GM18520 (cell line): Measurements from ENCODE around the gene P3H2.

Experiments used
- ATAC-seq: cut with Tn5 transposase; IDR thresholded peaks from one replicate; pipeline ENCODE4 v1.9.1; 2021; ENCODE audit not compliant: unreplicated experiment

Gene P3H2

DNA sequence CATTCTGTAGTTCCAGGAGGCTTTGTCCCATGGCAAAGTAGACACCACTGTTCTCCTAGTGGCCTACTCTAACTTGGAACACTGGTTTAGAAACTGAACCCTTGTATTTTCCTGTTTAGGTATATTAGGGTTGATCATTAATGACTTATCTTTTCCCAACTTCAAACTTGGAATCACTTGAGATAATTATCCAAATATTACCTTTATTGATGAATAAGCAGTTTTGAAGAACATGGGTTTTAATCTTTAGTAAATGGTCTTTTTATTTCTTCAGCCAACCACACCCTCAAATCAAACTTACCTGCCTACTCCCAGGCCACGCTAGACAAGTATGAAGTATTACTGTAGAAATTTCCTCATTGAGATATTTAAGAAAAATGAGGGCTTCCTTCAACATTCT, 6.5 kb upstream of the P3H2 start:
- no peak for ATAC-seq

DNA sequence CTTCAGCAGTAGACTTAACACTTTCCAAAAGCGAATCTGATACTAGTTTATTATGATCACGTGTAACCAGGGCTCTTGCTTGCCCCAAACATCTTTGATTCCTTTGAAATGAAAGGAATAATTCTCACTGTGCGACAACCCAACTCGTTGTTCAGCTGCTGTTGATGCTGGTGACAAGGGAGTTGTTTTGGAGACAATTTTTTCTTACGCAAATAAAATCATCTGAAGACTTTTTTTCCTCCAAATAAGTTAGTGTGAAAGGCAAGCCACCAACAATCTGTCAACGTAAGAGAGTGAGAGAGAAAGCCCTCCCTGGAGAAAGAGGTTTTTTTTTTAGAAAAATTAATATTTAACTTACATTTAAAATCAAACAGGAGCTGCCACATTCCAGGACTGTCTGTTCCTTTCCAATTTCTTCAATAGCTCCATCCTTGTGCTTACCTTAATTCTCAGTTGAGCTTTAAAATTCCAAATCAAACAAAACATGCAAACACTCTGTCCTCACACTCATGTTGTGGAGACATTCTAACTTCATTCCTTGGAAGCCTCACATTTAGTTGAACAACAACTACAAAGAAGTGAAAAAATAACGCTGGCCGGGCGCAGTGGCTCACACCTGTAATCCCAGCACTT, 4.9 kb upstream of the P3H2 start:
- ATAC-seq: no peak

DNA sequence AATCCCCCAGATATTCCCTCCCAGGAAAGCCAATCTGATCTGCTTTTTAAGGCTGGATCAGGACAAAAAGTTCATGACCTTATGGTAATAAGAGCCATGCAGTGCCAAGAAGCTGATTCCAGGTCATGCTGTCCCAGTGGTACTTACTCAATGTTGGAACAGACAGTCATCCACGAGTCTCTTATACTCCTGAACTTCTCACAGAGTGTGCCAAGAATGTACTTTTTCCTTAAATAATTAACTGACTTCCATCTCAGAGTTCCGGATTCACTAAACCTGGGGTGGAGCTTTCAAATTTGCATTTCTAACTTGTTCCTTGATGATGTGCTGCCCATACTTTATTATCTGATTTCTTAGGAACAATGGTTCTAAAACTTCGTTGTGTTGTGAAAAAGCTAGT, 3.4 kb upstream of the P3H2 start:
- ATAC-seq: no peak

DNA sequence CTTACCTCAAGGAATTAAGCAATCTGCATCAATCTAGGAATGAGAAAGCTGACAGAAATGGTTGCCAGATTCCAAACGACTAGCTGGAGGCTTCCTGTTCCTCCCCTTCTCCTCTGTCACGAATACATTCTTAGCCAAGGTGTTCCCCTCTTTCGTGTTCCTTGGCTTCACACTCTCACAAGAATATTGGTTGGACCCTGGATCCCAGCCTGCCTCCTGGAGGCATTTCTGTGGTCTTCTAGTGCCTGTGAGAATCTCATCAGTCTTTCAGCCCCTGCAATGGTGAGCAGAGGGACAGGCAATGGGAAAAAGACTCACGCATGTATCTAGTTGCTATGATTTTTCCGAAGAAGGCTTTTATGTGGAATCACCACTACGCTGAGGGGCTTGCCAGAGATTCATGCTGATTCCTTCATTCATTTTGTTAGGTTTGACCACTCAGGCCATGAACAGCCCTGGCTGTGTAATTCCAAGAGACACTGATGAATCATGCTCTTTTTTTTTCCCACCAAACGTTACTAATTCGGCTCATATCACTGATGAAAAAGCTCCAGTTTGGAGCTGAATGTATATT, 1.6 kb upstream of the P3H2 start:
- no peak for ATAC-seq

DNA sequence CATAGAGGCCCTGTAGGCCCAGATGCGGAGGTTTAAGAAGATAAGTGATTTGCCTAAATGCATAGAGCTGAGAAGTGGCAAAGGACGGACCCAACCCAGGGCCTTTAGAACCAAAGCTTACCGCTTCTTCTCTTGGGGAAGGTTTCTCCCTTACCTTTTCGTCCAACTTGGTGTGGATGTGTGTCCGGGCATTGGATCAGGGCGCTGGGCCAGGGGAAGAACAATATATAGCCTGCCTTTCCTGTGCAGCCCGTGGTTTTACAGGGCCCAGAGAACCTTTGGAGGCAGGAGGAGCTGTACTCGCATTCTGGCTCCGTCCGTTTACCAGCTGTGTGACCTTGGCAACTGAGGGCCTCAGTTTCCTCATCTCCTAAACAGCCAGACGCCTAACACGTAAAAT, 686 bp upstream of the P3H2 start:
- ATAC-seq: no peak

DNA sequence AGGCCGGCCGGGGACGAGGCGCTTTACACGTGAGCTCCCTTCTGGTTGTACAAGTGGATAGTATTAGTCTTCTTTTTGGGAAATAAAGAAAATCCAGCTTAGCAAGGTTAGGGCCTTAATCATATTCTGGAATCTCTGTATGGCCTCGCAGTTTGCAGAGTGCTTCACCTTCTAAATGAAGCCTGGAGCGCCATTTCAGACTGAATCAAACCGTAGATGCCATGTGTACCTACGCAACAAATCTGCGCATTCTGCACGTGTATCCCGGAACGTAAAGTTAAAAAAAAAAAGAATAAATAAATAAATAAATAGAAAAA, 322 bp upstream of the P3H2 start:
- no peak for ATAC-seq

DNA sequence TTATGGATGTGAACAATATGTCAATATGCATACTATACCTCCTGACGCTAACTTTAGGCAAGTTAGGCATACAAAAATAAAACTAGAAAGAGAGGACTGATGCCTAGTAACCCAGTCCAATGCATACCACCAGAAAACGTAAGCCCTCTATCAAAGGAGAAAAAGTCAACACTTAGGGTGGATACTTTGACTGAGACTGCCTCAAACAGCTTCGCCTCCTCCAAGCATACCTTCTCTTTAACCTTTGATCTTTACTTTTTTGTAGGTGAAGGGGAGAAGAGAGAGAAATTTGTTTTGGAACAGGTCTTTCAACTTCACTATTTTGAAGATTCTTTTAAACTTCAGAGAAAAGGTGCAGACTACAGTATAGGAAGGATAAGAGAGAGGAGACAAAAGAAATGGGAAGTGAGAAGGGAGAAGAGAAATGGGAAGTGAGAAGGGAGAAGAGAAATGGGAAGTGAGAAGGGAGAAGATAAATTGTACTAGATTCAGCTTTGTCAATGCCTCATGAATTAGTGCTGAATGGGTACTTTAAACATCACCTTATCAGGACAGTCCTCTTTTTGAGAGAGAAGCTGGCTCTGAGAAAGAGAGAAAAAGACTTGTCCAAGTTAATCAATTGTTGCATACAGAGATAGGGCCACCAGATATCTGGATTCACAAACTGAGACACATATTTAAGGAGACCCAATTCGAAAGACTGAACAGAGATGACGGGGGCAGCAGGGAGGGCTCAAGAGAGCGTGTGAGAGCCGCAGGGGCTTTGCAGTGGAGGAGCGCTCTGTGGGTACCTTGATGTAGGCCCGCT, 1.0 kb downstream of the P3H2 start:
- no peak for ATAC-seq

DNA sequence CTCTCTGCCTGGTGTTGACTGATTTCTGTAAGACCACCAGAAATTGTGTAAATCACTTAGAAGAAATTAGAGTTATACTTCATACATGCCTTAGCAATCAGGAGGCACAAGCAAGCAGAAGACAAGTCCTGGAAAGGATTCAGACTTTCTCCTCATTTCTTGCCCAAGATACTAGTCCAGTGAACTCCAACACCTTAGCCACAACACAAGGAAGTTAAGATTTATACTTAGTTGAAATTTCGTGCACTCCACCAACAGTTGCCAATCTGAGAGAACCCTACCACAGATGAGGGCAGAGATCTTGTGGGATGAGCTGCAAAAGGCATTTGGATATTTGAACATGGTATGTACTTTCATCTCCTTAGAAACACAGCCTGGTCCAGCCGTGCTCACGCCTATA, 2.3 kb downstream of the P3H2 start:
- no peak for ATAC-seq

DNA sequence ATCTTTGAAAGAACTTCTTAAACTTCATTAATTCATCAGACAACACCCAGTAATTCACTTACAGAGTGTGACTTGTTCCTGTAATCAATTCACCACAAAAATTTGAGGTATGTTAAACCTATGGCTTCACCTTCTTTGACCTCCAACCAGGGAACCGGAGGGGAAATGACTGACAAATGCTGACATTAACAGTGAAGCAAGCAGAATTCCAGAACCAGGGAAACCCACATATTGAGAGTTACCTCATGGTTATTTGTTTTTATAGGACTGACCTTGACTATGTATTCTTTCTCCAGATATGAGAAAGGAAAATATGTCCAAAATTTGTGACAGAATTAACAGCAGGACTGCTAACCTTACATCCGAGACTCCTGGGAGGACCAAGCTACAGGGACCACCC, 2.7 kb downstream of the P3H2 start:
- no peak for ATAC-seq

DNA sequence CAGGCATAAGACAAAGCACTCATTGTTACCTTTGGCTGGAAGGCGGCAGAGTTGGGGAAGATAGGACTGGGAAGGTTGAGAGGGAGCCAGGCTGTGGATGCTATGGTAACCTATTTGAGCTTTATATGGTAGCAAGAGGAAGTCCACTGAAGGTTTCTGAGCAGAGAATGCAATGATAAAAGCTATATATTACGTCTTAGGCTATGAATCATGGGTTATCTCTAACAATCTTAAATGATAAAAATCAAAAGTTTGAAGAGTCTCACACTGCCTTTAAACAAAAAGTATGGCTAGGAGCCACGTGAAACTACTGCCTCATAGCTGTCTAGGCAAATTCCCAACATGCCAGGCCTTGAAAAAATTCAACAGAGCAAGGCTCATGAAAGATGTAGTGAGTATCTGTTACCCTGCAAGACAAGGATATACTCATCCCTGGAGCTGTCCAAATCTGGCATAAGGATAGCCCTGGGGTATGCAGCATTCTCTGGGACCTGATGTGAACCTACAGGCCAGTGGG, 4.1 kb downstream of the P3H2 start:
- ATAC-seq: no peak

DNA sequence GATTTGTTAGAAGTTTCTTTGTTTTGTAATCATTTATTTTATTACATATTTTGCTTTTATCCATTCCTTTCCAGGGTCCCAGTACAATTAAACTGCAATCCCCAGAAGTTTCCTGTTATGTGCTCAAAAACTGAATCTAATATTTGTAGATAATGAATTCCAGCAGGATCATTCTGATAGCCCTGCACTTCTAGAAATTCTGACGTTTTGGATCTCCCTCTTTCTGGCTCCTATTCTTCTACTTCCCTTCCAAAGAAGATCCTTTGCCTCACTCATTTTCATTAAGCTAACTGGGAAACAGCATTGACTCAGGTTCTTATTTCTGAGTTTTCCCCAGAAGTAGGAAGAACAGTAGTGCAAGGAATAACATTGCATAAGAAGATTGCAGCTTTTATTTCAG, 9.9 kb downstream of the P3H2 start:
- ATAC-seq: no peak

DNA sequence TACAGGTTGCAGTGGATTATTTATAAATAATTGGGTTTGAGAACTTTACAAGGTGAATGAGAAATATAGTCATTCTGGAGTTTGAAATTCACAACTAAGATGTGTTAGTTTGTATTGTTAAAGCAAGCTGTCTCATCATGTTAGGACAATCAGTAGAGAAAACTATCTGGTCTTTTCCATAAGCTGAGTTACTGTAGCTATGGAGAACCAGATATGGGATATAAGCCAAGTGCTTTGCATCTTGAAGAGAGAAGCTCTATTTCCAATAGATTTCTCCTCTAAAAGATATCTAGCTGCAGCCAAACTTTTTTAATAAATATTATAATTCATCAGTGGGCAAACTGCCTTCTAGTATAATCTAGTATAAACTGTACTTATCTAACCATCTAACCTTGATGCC, 11.3 kb downstream of the P3H2 start:
- no peak for ATAC-seq

DNA sequence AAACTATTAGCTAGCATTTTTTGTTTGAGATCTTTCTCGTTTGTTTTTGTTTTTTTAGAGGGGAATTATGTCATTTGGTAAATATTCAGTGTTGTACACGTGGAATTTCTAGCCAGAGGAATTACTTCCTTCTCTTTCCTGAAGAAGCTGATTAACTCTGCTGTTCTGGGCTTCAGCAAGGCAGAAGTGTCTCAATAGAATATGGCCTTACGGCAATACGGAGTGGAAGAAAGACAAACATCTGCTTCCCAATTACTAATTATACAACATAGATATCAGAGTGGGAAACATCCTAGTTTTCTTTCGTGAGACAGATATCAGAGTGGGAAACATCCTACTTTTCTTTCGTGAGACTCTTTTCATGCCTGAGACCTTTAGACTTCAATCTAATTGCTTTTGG, 11.9 kb downstream of the P3H2 start:
- ATAC-seq: no peak

DNA sequence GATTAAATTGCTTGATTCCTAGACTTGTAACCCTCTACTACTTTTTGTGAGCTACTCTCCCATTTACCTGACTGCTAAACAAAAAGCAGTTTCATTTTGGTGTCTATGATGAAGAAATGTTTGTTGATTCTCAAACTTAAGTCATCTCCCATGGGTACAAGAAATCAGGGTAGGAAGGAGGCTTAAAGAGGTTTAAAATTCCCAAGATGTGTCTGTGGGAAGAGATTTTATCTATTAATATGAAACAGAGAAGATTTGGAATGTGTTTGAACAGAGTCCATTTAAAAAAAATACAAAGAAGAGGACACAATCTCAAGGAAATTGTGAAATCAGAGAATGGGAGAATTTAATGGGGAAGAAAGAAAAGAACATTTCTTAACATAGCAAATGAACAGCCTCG, 14.8 kb downstream of the P3H2 start:
- no peak for ATAC-seq

DNA sequence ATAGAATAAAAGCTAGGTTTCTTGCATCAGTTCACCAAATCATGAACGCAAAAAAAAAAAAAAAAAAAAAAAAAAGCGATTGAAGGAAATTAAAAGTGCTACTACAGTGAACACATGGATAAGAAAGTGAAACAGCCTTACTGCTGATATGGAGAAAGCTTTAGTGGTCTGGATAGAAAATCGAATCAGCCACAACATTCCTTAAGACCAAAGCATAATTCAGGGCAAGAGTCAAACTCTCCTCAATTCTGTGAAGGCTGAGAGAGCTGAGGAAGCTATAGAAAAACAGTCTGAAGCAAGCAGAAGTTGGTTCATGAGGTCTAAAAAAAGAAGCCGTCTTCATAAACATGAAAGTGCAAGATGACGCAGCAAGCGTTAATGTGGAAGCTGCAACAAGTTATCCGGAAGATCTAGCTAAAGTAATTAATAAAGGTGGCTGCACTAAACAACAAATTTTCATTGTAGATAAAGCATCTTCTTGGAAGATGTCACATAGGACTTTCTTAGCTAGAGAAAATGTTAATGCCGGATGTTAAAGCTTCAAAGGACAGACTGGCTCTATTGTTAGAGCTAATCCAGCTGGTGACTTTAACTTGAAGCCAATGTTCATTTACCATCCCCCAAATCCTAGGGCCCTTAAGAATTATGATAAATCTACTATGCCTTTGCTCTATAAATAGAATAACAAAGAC, 19.2 kb downstream of the P3H2 start:
- ATAC-seq: no peak

DNA sequence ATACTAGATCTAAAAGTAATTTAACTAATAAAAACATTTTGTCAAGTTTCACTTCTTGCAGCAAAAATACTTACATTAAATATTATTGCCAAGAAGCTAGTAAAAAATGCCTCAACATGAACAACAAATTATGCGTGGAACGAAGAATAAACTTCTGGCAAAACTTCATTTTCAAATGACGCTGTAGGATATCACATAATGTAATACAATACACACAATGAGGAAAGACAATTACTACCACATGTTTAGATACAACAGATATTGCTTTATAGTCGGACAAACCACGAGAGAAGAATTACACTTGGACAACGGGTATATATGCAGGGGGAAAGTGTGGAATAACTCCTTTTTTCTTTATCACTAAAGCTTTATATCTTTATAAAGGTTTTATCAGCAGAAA, 21.6 kb downstream of the P3H2 start:
- no peak for ATAC-seq

DNA sequence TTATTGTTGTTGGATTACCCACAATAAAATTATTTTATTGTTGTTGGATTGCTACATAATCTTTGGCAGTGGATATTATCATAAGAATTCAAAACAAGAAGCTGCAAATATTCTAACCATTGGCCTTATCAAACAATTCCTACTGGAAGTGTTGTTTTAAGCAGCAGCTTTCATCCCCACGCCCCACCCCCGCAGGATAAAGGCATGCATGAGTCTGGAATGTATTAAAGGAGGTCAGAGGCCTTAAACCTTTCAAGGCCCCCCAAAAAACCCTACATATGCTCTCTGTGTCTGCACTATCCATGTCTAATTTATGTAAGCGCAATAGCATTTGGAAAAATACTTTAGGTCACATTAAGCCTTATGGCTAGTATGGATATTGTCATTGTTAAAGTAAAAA, 23.1 kb downstream of the P3H2 start:
- ATAC-seq: no peak

DNA sequence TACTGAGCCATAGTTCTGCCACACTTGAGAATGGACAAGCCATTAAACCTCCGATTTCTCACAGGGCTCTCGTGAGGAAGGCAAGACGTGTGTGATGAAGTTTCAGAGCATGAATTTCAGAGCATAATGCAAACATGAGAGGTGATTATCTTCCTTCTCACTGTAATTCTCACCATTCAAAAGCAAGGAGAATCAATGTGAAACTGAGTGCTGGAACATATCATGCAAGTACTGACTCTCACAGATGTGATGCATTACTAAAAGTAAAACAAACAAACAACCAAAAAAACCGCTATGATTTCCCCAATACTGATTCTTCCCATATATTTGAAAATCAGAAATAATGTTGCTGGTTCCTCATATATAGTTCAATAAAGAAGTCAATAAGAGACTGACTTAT, 23.7 kb downstream of the P3H2 start:
- ATAC-seq: no peak

DNA sequence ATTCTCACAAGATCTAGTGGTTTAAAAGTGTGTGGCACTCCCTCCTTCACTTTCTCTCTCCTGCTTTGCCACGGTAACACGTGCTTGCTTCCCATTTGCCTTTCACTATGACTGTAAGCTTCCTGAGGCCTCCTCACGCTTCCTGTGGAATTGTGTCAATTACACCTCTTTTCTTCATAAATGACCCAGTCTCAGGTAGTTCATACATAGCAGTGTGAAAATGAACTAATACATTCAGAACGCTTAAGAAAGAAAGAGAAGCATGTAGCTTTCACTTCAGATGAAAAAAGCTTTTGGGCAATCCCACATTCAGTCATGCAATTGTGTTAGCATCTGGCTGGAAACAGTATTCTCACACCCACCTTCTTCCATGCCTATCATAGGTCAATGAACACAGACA, 24.4 kb downstream of the P3H2 start:
- no peak for ATAC-seq

DNA sequence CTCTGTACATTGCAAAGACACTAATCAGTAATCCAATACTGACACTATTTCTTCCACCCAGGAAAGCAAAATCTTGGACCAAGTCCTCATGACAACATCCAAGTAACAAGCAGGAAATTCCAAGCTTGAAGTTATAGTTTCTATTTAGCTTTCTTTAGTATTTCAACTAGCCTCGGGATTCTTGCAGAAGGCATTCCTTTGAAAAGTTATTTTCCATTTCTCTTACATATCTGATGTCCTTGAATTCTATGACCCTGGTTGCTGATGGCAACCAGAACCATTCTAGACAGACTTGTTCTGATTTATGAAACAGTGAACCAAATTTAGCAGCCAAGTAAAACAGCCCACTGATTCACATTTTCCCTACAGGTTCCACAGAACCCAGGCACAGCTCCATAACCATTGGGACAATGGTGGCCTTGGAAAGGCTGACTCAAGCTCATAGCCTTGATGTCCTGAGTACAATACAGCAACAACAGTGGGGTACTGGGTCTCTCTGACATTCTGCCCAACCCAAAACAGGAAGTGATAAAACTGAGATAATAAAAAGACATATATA, 26.5 kb downstream of the P3H2 start:
- no peak for ATAC-seq

DNA sequence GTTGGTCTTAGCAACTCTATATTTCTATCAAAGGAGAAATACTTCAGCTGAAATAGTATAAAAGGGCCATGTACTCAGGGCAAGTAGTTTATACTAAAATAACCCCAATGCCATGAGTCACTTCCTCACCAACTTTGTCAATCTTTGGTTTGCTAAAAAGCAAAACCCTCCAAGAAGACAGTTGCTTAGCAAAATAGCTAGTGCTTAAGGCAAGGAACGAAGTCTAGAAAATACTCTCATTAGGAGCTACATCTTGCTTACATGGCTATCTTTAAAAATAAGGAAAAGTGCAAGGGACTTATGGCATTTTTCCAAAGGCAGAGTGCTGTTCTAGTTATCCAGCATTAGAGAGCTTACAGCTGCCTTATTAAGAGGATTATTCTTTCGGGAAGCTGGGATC, 28.4 kb downstream of the P3H2 start:
- ATAC-seq: no peak

DNA sequence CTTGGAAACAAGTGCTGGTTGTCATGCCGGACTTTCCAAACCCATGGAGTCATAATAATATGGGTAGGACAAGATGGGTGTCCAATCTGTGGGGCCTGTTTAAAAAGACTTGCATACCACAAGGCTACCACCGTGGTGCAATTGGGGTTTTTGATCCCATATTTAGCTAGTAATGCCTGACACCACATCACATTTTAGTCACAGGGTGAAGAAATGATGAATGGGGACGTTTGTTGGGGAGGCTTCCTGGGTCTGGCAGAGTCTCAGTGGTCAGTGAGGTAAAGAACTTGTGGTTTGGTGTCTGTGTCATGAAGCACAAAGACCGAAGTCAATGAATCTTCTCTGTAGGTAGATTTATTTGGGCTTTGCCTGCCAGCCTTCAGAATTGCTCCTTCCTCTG, 31.0 kb downstream of the P3H2 start:
- peak; percentile 70 for ATAC-seq
